ENCODE measurements around the gene GPS1.

DNA sequence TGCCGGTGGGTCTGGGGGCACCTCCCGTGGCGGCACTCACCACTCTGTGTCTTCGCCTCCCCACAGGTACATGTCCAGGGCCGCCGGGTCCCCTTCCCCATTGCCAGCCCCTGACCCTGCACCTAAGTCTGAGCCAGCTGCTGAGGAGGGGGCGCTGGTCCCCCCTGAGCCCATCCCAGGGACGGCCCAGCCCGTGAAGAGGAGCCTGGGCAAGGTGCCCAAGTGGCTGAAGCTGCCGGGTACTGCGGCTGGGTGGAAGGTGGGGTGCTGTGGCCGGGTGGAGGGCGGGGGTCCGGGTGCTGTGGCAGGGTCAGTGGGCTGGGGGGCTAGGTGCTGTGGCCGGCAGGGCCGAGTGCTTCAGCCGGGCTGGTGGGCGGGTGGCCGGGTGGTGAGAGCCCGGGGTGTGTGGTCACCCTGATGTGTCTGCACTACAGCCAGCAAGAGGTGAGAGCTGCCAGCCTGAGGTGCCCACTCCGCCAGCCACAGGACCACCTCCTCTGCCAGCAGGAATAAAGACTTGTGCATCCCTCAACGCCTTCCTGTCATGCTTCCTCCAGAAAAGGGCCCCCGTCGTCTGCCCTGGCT lies 34.7 kb upstream of the GPS1 start:
- TF ChIP-seq, protein P1, sequence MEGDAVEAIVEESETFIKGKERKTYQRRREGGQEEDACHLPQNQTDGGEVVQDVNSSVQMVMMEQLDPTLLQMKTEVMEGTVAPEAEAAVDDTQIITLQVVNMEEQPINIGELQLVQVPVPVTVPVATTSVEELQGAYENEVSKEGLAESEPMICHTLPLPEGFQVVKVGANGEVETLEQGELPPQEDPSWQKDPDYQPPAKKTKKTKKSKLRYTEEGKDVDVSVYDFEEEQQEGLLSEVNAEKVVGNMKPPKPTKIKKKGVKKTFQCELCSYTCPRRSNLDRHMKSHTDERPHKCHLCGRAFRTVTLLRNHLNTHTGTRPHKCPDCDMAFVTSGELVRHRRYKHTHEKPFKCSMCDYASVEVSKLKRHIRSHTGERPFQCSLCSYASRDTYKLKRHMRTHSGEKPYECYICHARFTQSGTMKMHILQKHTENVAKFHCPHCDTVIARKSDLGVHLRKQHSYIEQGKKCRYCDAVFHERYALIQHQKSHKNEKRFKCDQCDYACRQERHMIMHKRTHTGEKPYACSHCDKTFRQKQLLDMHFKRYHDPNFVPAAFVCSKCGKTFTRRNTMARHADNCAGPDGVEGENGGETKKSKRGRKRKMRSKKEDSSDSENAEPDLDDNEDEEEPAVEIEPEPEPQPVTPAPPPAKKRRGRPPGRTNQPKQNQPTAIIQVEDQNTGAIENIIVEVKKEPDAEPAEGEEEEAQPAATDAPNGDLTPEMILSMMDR (IDR thresholded peaks at IDR 0.05; ENCODE audit: insufficient read depth, low read length, poor library complexity, severe bottlenecking): no peak
- TF ChIP-seq EZH2phosphoT487 (conservative IDR thresholded peaks at IDR 0.05; ENCODE audit: low read length): no peak
